Muscle layer of duodenum (tissue), 2 donors: ENCODE results near the gene GRK6.
"Not testable (repeated sequence)": the region's sequence is repeated elsewhere in the genome, so short reads cannot be mapped to it uniquely, and the experiment has no call there.

ENCODE experiments used
- H3K27ac ChIP-seq: one replicate; pipeline ENCODE4 v1.7.0; 2013; ENCODE audit warnings: mild to moderate bottlenecking, low read length
- H3K27me3 ChIP-seq: one replicate; pipeline ENCODE4 v1.7.0; 2013; ENCODE audit warnings: low read depth, mild to moderate bottlenecking, control low read depth, low read length
- H3K36me3 ChIP-seq, 2 donors: one replicate each; pipeline ENCODE4 v1.7.0; 2013; ENCODE audit warnings: low read length in 2 of 2, control low read depth in 1 of 2, mild to moderate bottlenecking in 1 of 2; ENCODE audit not compliant: insufficient read depth in 2 of 2, control insufficient read depth in 1 of 2
- H3K4me1 ChIP-seq, 2 donors: one replicate each; pipeline ENCODE4 v1.7.0; 2013; ENCODE audit warnings: low read length in 2 of 2, mild to moderate bottlenecking in 2 of 2, control low read depth in 1 of 2, moderate library complexity in 1 of 2; ENCODE audit not compliant: insufficient read depth in 2 of 2, control insufficient read depth in 1 of 2
- H3K4me3 ChIP-seq, 2 donors: one replicate each; pipeline ENCODE4 v1.7.0; 2013; ENCODE audit warnings: low read length in 2 of 2, low read depth in 1 of 2, mild to moderate bottlenecking in 1 of 2
- H3K9me3 ChIP-seq, 2 donors: one replicate each; pipeline ENCODE4 v1.7.0; 2013; ENCODE audit warnings: low read length in 2 of 2, control low read depth in 1 of 2, mild to moderate bottlenecking in 1 of 2; ENCODE audit not compliant: control insufficient read depth in 1 of 2
- donor health status: healthy.

Gene GRK6

DNA sequence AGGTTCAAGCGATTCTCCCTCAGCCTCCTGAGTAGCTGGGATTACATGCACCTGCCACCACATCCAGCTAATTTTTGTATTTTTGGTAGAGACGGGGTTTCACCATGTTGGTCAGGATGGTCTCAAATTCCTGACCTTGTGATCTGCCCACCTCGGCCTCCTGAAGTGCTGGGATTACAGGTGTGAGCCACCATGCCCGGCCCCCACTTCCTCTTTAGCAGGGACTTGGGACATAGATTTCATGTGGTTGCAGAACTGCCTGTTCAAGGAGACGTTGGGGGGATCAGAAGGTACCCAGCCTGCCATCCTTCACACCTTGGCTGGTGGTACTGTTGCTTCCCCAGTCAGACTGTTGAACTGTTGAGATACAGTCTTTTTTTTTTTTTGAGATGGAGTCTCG, 9.4 kb upstream of the GRK6 start:
- not testable (repeated sequence) for H3K27ac ChIP-seq, H3K36me3 ChIP-seq, H3K4me1 ChIP-seq

DNA sequence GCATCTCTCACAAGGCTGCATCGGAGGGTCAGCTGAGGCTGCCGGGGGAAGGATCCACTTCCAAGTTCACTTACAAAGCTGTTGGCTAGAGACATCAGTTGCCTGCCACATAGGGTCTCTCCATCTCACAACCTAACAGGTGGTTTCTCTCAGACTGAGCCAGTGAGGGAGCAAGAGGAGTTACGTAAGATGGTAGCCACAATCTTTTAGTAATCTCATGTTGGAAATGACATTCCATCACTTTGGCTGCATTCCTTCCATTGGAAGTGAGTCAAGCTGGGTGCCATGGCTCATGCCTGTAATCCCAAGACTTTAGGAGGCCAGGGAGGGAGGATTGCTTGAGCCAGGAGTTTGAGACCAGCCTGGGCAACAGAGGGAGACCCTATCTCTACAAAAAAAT, 7.4 kb upstream of the GRK6 start:
- Histone ChIP-seq H3K9me3 (no peaks in the 10 kb centered on the region), H3K36me3 (no peaks in the 10 kb centered on the region), H3K27me3 (no peaks in the 10 kb centered on the region), H3K27ac (no peak overlapping the region), H3K4me3 (no peak overlapping the region), H3K4me1 (peaks cover 0 to 5% of the 10 kb centered on the region in 2 donors)

More for the DNA sequence above, 9.4 kb upstream of the GRK6 start:
- not testable (repeated sequence) for H3K4me3 ChIP-seq, H3K27me3 ChIP-seq, H3K9me3 ChIP-seq

DNA sequence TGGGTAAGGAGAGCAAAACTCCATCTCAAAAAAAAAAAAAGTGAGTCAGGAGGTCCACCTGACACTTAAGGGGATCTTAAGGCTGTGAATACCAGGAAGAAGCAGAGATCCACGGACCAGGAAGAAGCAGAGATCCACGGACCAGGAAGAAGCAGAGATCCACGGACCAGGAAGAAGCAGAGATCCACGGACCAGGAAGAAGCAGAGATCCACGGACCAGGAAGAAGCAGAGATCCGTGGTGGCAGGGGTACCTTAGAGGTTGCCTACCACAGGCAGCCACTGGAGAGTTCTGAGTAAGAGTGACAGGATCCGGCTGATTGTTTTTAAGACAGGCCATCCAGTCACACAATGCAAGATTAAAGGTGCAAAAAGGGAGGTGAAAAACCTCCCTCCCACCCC, 6.0 kb upstream of the GRK6 start:
- H3K27ac ChIP-seq, H3K27me3 ChIP-seq, H3K36me3 ChIP-seq, H3K4me1 ChIP-seq, H3K4me3 ChIP-seq, H3K9me3 ChIP-seq: not testable (repeated sequence)

DNA sequence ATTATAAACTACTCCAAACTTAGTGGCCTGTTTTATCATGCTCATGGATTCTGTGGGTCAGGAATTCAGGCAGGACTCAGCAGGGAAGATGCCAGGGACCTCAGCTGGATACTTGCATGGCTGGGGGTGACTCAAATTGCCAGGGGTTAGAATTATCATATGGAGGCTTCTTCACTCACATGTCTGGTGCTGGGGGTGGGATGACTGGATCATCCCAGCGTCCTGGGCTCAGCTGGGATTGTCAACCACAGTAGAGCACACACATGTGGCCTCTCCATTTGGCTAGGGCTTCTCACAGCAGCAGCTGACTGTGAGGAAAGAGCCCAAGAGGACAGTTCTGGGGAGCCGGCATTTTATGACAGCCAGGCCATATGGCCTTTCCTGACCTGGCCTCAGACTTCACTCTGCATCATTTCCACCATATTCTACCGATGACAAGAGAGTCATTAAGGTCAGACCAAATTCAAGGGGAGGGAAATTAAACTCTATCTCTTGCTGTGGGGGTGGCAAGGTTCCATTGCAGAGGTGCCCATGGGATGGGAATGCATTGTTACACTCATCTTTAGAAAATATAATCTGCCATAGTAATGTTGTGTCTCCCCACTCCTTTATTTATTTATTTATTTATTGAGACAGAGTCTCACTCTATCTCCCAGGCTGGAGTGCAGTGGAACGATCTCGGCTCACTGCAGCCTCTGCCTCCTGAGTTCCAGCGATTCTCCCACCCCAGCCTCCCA, 5.2 kb upstream of the GRK6 start:
- H3K4me3 ChIP-seq: no peak overlapping the region
- H3K4me1 ChIP-seq: peaks cover 0 to 9% of the 10 kb centered on the region in 2 donors
- no peaks in the 10 kb centered on the region for H3K9me3 ChIP-seq
- H3K27ac ChIP-seq: no peak overlapping the region
- no peaks in the 10 kb centered on the region for H3K36me3 ChIP-seq
- no peaks in the 10 kb centered on the region for H3K27me3 ChIP-seq

DNA sequence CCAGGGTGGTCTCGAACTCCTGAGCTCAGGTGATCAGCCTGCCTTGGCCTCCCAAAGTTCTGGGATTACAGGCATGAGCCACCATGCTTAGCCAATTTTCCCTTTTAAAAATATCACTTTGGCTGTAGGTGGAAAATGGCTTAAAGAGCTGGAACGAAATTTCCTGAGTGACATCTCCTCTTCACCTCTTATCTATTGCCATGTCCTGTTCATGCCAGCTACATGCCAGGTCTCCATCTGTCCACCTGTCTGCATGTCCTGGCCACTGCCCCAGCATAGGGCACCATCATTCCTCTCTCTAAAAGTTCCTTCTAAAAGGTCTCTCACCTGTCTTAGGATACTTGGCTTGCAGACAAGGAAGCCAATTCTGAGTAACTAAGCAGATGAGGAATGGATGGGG, 2.8 kb upstream of the GRK6 start:
- no peak overlapping the region for H3K27ac ChIP-seq
- H3K9me3 ChIP-seq: no peaks in the 10 kb centered on the region
- no peaks in the 10 kb centered on the region for H3K27me3 ChIP-seq
- no peak overlapping the region for H3K4me3 ChIP-seq
- peaks cover 5 to 21% of the 10 kb centered on the region in 2 donors for H3K4me1 ChIP-seq
- H3K36me3 ChIP-seq: no peaks in the 10 kb centered on the region

DNA sequence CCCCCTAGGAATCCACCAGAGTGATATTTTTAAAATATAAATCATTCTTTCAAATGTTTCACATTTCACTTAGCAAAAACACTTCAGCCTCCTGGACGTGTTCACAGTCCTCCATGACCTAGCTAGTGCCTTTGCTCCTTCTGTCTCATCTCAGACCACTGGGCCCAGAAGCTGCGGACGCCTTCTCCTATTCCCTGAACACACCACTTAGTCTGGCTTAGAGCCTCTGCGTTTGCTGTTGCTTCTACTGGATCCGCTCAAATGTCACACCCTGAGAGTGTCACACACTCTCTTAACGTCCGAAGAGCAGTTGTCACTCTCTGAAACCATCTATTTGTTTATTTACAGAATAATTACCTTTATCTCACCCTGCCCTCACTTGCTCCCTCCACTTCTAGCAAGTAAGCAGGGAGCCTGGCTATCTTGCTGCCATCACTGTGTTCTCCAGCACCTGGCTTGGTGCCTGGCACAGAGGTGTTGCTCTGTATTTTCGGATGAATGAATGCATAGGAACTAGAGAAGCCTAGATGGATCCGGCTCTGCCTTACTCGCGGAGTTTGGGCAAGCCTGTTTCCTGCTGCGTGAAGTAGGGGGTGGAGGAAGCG, 1.2 kb upstream of the GRK6 start:
- Histone ChIP-seq H3K9me3 (no peaks in the 10 kb centered on the region), H3K27me3 (no peaks in the 10 kb centered on the region), H3K36me3 (no peaks in the 10 kb centered on the region), H3K4me3 (peak overlapping the region; percentile 65), H3K27ac (peak overlapping the region; percentile 94), H3K4me1 (peaks cover 8 to 34% of the 10 kb centered on the region in 2 donors)

DNA sequence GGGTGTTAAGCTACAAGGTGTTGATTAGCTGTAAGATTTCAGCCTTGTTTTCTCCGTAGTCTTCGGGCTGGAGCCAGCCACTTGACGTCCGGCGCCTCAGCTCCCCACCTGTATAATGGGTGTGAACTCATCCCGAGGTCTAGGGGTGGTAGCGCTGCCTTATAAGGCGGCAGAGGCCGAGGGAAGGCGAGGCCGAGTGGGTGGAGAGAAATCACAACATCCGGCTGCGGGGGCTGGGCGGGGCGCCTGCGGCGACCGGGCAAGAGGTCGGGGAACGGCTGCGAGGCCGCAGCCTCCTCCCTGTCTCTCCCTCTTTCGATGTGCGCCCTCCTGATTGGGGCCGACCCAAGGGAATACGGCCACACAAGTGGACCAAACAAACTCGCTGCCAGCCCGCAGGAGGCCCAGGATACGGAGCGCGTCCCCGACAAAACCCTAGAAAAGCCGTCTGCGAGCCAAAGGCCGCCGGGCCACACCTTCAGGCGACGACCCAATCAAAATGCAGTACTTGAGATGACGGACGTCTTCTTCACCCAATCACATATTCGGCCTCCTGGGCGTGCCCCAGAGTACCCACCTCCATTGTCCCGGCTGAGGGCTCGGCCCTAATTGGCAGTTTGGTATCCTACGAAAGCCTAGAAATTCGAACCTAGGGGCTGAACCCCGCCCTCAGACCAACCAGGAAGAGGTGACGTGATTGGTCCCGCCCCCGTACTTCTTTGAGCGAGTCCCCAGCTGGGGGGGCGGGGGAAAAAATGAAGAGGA, 493 bp upstream of the GRK6 start:
- Histone ChIP-seq H3K36me3 (no peaks in the 10 kb centered on the region), H3K9me3 (no peaks in the 10 kb centered on the region), H3K27me3 (no peaks in the 10 kb centered on the region), H3K4me1 (peaks cover 8 to 38% of the 10 kb centered on the region in 2 donors), H3K4me3 (peak overlapping the region; percentile 65), H3K27ac (peak overlapping the region; percentile 94)

DNA sequence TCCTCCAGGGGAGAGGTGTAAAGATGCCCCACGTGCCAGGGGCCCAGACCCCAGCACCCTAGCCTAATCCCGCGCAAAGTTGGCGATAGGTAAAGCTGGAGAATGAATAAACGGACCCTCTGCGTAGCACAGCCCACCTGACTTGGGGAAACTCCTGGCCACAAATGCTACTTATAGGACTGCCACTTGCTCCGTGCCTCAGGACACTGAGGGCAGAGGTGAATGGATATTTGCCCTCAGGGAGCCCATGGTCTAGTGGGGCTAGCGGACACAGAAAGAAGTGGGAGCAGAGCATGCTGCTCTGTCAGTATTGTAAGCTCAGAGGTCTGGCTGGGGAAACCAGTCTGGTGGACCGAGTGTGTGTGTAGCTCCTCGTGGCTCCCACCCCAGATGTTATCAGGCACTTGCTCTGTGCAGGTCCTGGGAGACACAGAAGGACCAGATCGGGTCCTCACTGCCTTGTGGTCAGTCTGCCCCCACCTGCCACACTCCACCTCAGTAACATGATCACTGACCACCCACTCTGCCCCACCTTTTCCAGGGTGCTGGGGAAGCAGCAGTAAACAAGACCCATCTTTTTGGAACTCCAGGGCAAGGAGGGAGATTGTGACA, 841 bp downstream of the GRK6 start:
- no peaks in the 10 kb centered on the region for H3K27me3 ChIP-seq
- peak overlapping the region; percentile 81 to 84 for H3K4me3 ChIP-seq
- H3K4me1 ChIP-seq: peaks cover 8 to 41% of the 10 kb centered on the region in 2 donors
- H3K9me3 ChIP-seq: no peaks in the 10 kb centered on the region
- H3K36me3 ChIP-seq: peaks cover 6 to 11% of the 10 kb centered on the region in 2 donors
- peak overlapping the region; percentile 78 for H3K27ac ChIP-seq

DNA sequence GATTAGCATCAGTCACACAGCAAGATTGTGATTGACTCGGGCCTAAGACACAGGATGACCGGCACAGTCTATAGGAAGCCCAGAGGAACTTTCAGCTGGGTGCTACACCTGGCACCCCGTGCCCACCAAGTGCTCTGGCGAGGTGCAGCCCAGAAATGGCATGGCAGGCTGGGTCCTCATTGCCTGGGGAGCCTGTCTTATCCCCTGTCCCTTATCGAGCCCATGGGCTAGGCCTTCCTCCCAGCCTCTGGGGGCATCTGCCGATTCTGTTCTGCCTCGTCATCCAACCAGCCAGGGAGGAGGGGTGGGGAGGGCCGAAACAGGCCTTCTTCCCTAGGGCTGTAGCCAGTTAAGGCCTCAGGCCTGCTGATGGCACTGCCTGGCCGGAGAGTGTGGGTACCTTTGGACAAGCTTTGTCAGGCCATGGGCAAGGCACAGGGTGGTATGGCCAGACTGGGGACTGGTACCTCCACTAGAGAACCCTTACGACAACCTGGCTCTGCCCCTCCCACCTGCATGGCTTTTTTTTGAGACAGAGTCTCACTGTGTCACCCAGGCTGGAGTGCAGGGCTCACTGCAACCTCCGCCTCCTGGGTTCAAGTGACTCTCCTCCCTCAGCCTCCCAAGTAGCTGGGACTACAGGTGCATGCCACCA, 1.6 kb downstream of the GRK6 start:
- Histone ChIP-seq H3K9me3 (no peaks in the 10 kb centered on the region), H3K27ac (peak overlapping the region; percentile 78), H3K36me3 (peaks cover 13 to 18% of the 10 kb centered on the region in 2 donors), H3K4me1 (peaks cover 8 to 41% of the 10 kb centered on the region in 2 donors), H3K27me3 (no peaks in the 10 kb centered on the region), H3K4me3 (peak overlapping the region; percentile 81 to 84)

DNA sequence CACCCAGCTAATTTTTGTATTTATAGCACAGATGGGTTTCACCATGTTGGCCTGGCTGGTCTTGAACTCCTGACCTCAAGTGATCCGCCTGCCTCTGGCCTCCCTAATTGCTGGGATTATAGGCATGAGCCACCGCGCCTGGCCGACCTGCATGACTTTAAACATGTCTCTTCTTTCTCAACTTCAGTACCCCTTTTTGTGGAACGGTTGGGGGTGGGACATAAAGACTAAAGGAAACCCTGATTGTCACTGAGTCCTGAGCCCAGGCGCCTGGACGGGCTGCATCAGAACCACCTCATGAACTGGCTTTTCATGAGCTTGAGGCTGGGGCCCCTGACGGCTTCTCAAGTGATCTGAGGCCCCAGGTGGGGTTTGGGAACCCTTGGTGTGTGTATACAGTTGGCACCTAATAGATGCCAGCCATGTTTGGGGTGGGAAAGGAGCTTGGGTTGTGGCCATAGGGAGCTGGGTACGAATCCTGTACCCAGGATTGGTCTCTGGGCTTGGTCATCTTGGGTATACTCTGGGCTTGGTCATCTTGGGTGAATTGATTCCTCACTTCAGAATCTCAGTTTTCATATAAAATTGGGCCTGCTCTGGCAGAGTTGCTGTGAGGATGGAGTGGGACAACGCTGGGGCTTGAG, 2.2 kb downstream of the GRK6 start:
- no peaks in the 10 kb centered on the region for H3K27me3 ChIP-seq
- peaks cover 19 to 25% of the 10 kb centered on the region in 2 donors for H3K36me3 ChIP-seq
- peaks cover 8 to 41% of the 10 kb centered on the region in 2 donors for H3K4me1 ChIP-seq
- H3K9me3 ChIP-seq: no peaks in the 10 kb centered on the region
- peak overlapping the region in 1 of 2 donors; percentile 39 for H3K4me3 ChIP-seq
- H3K27ac ChIP-seq: peak overlapping the region; percentile 39
